ENCODE data around the gene BSG. TPM values are rescaled to one million over a fixed set of nuclear protein-coding genes. Genes with fewer than 3 reads are reported as not detected.

Gene BSG
- 464 and 472 TPM in 2 replicates for total RNA-seq
- long read RNA-seq, partial matches to known transcripts = 4 of 49 reads
- long read RNA-seq, other reads (novel, unspliced or antisense) = 45 of 49 reads

DNA sequence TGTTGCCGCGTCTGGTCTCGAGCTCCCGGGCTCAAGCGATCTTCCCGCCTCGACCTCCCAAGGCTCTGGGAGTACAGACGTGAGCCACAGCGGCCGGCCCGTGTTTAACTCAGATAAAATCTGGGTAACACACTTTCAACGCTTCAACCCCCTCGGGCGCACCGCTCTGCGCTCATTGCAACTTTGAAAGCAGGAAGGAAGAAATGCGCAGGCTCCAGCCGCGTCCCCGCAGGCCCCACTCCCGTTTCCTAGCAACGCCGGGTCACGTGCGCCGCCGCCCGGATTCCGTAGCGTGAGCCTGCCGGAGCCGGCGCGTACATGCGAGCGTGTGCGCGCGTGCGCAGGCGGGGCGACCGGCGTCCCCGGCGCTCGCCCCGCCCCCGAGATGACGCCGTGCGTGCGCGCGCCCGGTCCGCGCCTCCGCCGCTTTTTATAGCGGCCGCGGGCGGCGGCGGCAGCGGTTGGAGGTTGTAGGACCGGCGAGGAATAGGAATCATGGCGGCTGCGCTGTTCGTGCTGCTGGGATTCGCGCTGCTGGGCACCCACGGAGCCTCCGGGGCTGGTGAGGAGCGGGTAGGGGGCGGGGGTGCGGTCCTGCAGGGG lies at the start of gene BSG:
Gene BSG, plus strand, starts transcription at position 457 of the 603 bp plus-strand sequence. Its CDS starts 39 bp downstream, at position 496.
- no peaks in the 10 kb centered on the region for H3K27me3 Mint-ChIP-seq
- H3K9me3 Mint-ChIP-seq (ENCODE audit: low read depth) = peaks cover 5% of the 10 kb centered on the region
- TF ChIP-seq, protein P1, sequence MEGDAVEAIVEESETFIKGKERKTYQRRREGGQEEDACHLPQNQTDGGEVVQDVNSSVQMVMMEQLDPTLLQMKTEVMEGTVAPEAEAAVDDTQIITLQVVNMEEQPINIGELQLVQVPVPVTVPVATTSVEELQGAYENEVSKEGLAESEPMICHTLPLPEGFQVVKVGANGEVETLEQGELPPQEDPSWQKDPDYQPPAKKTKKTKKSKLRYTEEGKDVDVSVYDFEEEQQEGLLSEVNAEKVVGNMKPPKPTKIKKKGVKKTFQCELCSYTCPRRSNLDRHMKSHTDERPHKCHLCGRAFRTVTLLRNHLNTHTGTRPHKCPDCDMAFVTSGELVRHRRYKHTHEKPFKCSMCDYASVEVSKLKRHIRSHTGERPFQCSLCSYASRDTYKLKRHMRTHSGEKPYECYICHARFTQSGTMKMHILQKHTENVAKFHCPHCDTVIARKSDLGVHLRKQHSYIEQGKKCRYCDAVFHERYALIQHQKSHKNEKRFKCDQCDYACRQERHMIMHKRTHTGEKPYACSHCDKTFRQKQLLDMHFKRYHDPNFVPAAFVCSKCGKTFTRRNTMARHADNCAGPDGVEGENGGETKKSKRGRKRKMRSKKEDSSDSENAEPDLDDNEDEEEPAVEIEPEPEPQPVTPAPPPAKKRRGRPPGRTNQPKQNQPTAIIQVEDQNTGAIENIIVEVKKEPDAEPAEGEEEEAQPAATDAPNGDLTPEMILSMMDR (IDR thresholded peaks at IDR 0.05; ENCODE audit: unreplicated experiment) = no peak
- peak within 1 kb of the TSS; percentile 99 for H3K27ac Mint-ChIP-seq
- peaks cover 21% of the 10 kb centered on the region for H3K4me1 Mint-ChIP-seq (ENCODE audit: low read depth)
- H3K4me3 Mint-ChIP-seq (ENCODE audit: low read depth) = peak within 1 kb of the TSS; percentile 88
- DNase-seq (ENCODE audit: low spot score, unreplicated experiment) = peak; percentile 95
- H3K36me3 Mint-ChIP-seq (ENCODE audit: insufficient read depth) = peaks cover 9% of the 10 kb centered on the region

DNA sequence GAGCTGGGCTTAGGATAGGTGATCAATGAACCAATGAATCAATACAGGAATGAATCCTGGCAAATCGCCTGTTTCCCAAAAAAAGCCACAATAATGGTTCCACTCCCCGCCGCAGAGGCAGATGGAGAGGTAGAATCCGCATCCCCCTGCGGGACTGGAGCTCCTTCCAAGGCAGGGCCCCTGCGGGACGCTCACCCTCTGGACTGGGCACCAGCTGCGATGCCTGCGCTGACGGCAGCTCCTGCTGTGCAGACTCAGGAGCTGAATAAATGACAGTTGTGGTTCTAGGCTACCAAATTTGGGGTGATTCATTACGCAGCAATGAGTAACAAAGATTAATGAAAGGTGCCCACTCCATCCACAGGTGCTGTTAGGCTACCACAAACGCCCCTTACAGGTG lies 49.7 kb upstream of the BSG start:
- TF ChIP-seq, protein P1 (IDR thresholded peaks at IDR 0.05; ENCODE audit: unreplicated experiment) = no peak
- no peak overlapping the region for H3K4me3 Mint-ChIP-seq (ENCODE audit: low read depth)
- no peaks in the 10 kb centered on the region for H3K4me1 Mint-ChIP-seq (ENCODE audit: low read depth)

DNA sequence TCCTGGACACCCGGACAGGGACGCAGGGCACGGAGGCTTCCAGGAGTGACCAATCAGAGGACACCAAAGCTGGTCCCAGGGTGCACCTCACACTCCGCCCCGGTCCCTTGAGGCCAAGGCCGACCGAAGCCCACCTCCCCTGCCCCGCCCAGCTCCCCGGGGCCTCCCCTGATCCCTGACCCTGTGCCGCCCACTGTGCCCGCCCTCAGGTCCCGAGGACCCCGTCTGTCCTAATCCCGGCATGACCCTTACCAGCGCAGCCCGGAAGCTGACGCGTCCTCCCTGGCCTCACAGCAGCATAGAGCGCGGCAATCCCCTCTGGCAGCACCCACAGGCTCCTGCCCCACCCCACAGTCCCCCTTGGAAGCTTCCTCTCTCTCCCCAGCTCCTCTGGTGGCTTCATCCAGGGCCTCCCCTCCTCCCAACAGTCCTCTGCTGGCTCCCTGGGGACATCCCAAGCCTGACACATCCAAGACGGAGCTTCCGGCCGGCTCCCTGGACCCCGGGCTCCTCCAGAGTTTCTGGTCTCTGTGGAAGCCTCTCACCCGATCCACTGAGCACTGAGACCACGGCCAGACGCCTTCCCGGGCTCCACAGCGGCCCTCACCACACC lies 48.2 kb upstream of the BSG start:
- peaks cover 16% of the 10 kb centered on the region for H3K27me3 Mint-ChIP-seq
- no peak overlapping the region for H3K4me3 Mint-ChIP-seq (ENCODE audit: low read depth)
- no peaks in the 10 kb centered on the region for H3K9me3 Mint-ChIP-seq (ENCODE audit: low read depth)
- TF ChIP-seq, protein P1 (IDR thresholded peaks at IDR 0.05; ENCODE audit: unreplicated experiment) = no peak
- H3K4me1 Mint-ChIP-seq (ENCODE audit: low read depth) = no peaks in the 10 kb centered on the region
- no peak for DNase-seq (ENCODE audit: low spot score, unreplicated experiment)
- no peak overlapping the region for H3K27ac Mint-ChIP-seq
- peaks cover 4% of the 10 kb centered on the region for H3K36me3 Mint-ChIP-seq (ENCODE audit: insufficient read depth)

More for the DNA sequence above, 49.7 kb upstream of the BSG start:
- no peak for DNase-seq (ENCODE audit: low spot score, unreplicated experiment)
- Mint-ChIP-seq H3K27me3 (peaks cover 16% of the 10 kb centered on the region), H3K9me3 (ENCODE audit: low read depth) (no peaks in the 10 kb centered on the region), H3K36me3 (ENCODE audit: insufficient read depth) (peaks cover 4% of the 10 kb centered on the region), H3K27ac (no peak overlapping the region)

DNA sequence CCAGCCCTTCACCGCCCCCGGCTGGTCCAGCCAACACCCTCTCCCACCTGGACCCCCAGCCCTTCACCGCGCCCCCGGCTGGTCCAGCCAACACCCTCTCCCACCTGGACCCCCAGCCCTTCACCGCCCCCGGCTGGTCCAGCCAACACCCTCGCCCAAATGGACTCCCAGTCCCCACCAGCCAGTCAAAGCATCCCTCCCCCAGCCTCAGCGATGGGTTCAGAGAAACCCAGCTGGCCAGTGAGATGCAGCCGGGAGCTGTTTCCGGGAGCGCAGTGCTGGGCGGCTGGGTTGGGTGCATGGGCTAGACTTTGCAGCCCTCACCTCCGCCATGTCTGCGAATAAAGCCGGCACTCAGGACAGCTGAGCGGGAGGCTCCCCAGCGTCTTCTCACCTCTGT lies 47.4 kb upstream of the BSG start:
- H3K9me3 Mint-ChIP-seq (ENCODE audit: low read depth) = no peaks in the 10 kb centered on the region
- H3K36me3 Mint-ChIP-seq (ENCODE audit: insufficient read depth) = peaks cover 4% of the 10 kb centered on the region
- no peak overlapping the region for H3K27ac Mint-ChIP-seq
- peaks cover 16% of the 10 kb centered on the region for H3K27me3 Mint-ChIP-seq
- no peak for DNase-seq (ENCODE audit: low spot score, unreplicated experiment)
- TF ChIP-seq, protein P1 (IDR thresholded peaks at IDR 0.05; ENCODE audit: unreplicated experiment) = no peak
- H3K4me1 Mint-ChIP-seq (ENCODE audit: low read depth) = no peaks in the 10 kb centered on the region
- no peak overlapping the region for H3K4me3 Mint-ChIP-seq (ENCODE audit: low read depth)

DNA sequence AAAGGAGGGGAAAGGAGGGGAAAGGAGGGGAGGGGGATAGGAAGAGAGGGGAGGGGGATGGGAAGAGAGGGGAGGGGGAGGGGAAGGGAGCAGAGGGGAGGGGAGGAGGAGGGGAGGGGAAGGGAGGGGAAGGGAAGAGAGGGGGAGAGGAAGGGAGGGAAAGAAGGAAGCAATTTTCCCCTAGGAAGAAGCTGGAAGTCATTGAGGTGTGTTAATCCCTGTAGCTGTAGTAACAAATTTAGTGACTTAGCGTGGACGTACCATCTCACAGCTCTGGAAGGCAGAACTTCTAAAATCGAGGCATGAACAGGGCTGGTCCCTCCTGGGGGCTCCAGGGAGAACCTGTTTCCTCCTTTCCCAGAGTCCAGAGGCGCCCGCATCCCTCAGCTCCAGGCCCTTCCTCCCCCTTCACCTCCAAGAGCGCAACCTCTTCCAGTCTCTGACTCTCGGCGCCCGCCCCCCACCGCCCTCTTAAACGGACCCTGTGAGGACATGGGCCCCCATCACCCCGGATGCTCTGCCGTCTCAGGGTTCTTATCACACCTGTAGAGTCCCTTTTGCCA lies 46.5 kb upstream of the BSG start:
- DNase-seq (ENCODE audit: low spot score, unreplicated experiment) = no peak
- H3K4me3 Mint-ChIP-seq (ENCODE audit: low read depth) = no peak overlapping the region
- H3K36me3 Mint-ChIP-seq (ENCODE audit: insufficient read depth) = peaks cover 3% of the 10 kb centered on the region
- no peak overlapping the region for H3K27ac Mint-ChIP-seq
- TF ChIP-seq, protein P1 (IDR thresholded peaks at IDR 0.05; ENCODE audit: unreplicated experiment) = no peak
- peaks cover 14% of the 10 kb centered on the region for H3K27me3 Mint-ChIP-seq
- no peaks in the 10 kb centered on the region for H3K4me1 Mint-ChIP-seq (ENCODE audit: low read depth)
- H3K9me3 Mint-ChIP-seq (ENCODE audit: low read depth) = no peaks in the 10 kb centered on the region

Measured in progenitor cell of endocrine pancreas (in vitro differentiated cells).